Neuronal stem cell (in vitro differentiated cells): ENCODE results near the gene CAPS.
"Not testable (repeated sequence)": the region's sequence is repeated elsewhere in the genome, so short reads cannot be mapped to it uniquely, and the experiment has no call there.

ENCODE experiments used
- DNase-seq: peaks from one replicate; pipeline ENCODE4 v3.0.0-alpha.2; 2013; ENCODE audit warnings: low spot score
- H2AFZ ChIP-seq: one replicate; pipeline ENCODE4 v1.6.1; 2013; ENCODE audit warnings: mild to moderate bottlenecking, low read length, inconsistent platforms
- H2AK5ac ChIP-seq: 2 replicates; pipeline ENCODE4 v1.6.1; 2013; ENCODE audit warnings: low read depth, mild to moderate bottlenecking, inconsistent platforms, low read length, moderate library complexity, mixed read lengths
- H2BK120ac ChIP-seq: 2 replicates; pipeline ENCODE4 v1.6.1; 2013; ENCODE audit warnings: low read depth, mild to moderate bottlenecking, inconsistent platforms, low read length, moderate library complexity, mixed read lengths
- H2BK12ac ChIP-seq: one replicate; pipeline ENCODE4 v1.6.1; 2013; ENCODE audit warnings: low read length, inconsistent platforms
- H2BK15ac ChIP-seq: 2 replicates; pipeline ENCODE4 v1.6.1; 2013; ENCODE audit warnings: mild to moderate bottlenecking, low read length, inconsistent platforms, mixed read lengths
- H2BK5ac ChIP-seq: one replicate; pipeline ENCODE4 v1.6.1; 2013; ENCODE audit warnings: inconsistent platforms, mild to moderate bottlenecking, low read length, moderate library complexity
- H3K14ac ChIP-seq: one replicate; pipeline ENCODE4 v1.6.1; 2013; ENCODE audit warnings: low read length, inconsistent platforms
- H3K18ac ChIP-seq: 2 replicates; pipeline ENCODE4 v1.6.1; 2013; ENCODE audit warnings: low read length, inconsistent platforms
- H3K23ac ChIP-seq: 2 replicates; pipeline ENCODE4 v1.6.1; 2013; ENCODE audit warnings: low read depth, mild to moderate bottlenecking, mixed read lengths, low read length, inconsistent platforms; ENCODE audit not compliant: poor library complexity
- H3K27ac ChIP-seq: replicated peaks from 3 replicates; pipeline ENCODE4 v1.5.1; 2013; ENCODE audit warnings: low read length, inconsistent platforms
- H3K27me3 ChIP-seq, 3 experiments: 2 replicates each; pipeline ENCODE4 v1.6.1; 2013; ENCODE audit warnings: low read length in 3 of 3, mild to moderate bottlenecking in 2 of 3, inconsistent platforms in 1 of 3, low read depth in 1 of 3, mixed read lengths in 1 of 3, moderate library complexity in 1 of 3; ENCODE audit not compliant: control insufficient read depth in 3 of 3, insufficient read depth in 3 of 3
- H3K36me3 ChIP-seq, 2 donors: replicated peaks in 1 of 2; 2 replicates each; pipeline ENCODE4 v1.6.1; 2013; ENCODE audit warnings: low read length in 2 of 2; ENCODE audit not compliant: control insufficient read depth in 2 of 2, insufficient read depth in 2 of 2
- H3K4ac ChIP-seq: 2 replicates; pipeline ENCODE4 v1.6.1; 2013; ENCODE audit warnings: inconsistent platforms, mild to moderate bottlenecking, low read length, moderate library complexity
- H3K4me1 ChIP-seq, 2 donors: 1 replicate in 1 of 2; 2 replicates in 1 of 2; pipeline ENCODE4 v1.6.1; 2013; ENCODE audit warnings: low read length in 2 of 2, low read depth in 1 of 2; ENCODE audit not compliant: control insufficient read depth in 2 of 2, insufficient read depth in 1 of 2
- H3K4me2 ChIP-seq: one replicate; pipeline ENCODE4 v1.6.1; 2013; ENCODE audit warnings: mild to moderate bottlenecking, low read length, inconsistent platforms; ENCODE audit not compliant: insufficient read depth, poor library complexity, severe bottlenecking
- H3K4me3 ChIP-seq, 2 donors: 2 replicates each; pipeline ENCODE4 v1.5.1; 2013; ENCODE audit warnings: low read length in 2 of 2, mild to moderate bottlenecking in 2 of 2, inconsistent platforms in 1 of 2, moderate library complexity in 1 of 2
- H3K79me1 ChIP-seq: one replicate; pipeline ENCODE4 v1.6.1; 2013; ENCODE audit warnings: low read depth, mild to moderate bottlenecking, inconsistent platforms, low read length, moderate library complexity
- H3K9ac ChIP-seq: one replicate; pipeline ENCODE4 v1.6.1; 2013; ENCODE audit warnings: mild to moderate bottlenecking, low read depth, low read length, inconsistent platforms; ENCODE audit not compliant: poor library complexity
- H3K9me3 ChIP-seq, 2 donors: replicated peaks in 1 of 2; 2 replicates each; pipeline versions ENCODE3 to v1.6.1; 2013; ENCODE audit warnings: low read length in 2 of 2, mild to moderate bottlenecking in 2 of 2, inconsistent platforms in 1 of 2, low read depth in 1 of 2, mixed read lengths in 1 of 2, moderate library complexity in 1 of 2; ENCODE audit not compliant: control insufficient read depth in 2 of 2, insufficient read depth in 1 of 2
- H4K8ac ChIP-seq: one replicate; pipeline ENCODE4 v1.6.1; 2013; ENCODE audit warnings: low read depth, mild to moderate bottlenecking, inconsistent platforms, low read length, moderate library complexity
- H4K91ac ChIP-seq: one replicate; pipeline ENCODE4 v1.6.1; 2013; ENCODE audit warnings: low read length, low read depth, mild to moderate bottlenecking, inconsistent platforms; ENCODE audit not compliant: poor library complexity
- WGBS, 2 donors: extraction: QIAGEN DNeasy Blood & Tissue Kit; methylation state at CpG; one replicate each; pipeline ENCODE4 v1.1.7; 2013; ENCODE audit warnings: missing lambda C conversion rate in 2 of 2, mixed read lengths in 1 of 2; ENCODE audit not compliant: insufficient read length in 2 of 2, insufficient replicate concordance in 1 of 2; ENCODE audit errors: extremely low coverage in 2 of 2; 5-methylcytosine and 5-hydroxymethylcytosine counted together

The CAPS gene

GRCh38 chr19:5881543-5882299 is 32.3 kb upstream of the CAPS start:
- Histone ChIP-seq H3K9me3 (no peaks in the 10 kb centered on the region), H2BK120ac (no peak overlapping the region), H3K4me3 (no peak overlapping the region), H2AK5ac (no peak overlapping the region), H2AFZ (no peak overlapping the region), H3K9ac (no peak overlapping the region), H3K14ac (no peak overlapping the region), H3K27ac (no peak overlapping the region), H2BK12ac (no peak overlapping the region), H2BK5ac (no peak overlapping the region), H4K91ac (no peak overlapping the region), H2BK15ac (no peak overlapping the region), H3K79me1 (no peaks in the 10 kb centered on the region), H3K4ac (no peak overlapping the region), H3K23ac (peak overlapping the region; percentile 85), H3K4me2 (no peak overlapping the region), H3K18ac (peak overlapping the region; percentile 17), H3K4me1 (peaks cover 15 to 20% of the 10 kb centered on the region in 2 donors), H4K8ac (no peak overlapping the region), H3K36me3 (no peaks in the 10 kb centered on the region), H3K27me3 (no peaks in the 10 kb centered on the region)
- no peak for DNase-seq
- WGBS, 2 donors, result no CpG with 5 or more reads among the region's 19 CpGs

DNA sequence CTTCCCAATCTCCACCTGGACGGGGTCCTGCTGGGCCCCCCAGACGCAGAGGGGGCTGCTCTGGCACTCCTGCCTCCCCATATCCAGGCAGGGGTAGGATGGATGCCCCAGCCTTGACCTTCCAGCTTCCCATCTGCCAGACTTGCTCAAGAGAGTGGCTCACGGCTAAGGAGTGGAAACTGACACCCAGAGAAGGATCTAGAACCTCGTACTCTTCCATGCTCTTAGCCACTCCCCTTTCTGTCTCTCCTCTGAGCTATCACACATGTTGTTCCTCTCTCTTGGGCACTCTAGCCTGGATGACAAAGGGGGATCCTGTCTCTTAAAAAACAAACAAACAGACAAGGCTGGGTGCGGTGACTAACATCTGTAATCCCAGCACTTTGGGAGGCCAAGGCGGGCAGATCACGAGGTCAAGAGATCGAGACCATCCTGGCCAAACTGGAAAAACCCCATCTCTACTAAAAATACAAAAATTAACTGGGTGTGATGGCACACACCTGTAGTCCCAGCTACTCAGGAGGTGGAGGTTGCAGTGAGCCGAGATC is 31.6 kb upstream of the CAPS start:
- Histone ChIP-seq H3K27me3 (no peaks in the 10 kb centered on the region), H4K8ac (no peak overlapping the region), H3K23ac (peak overlapping the region; percentile 85), H3K4ac (no peak overlapping the region), H2BK12ac (no peak overlapping the region), H3K18ac (peak overlapping the region; percentile 52), H3K4me1 (peaks cover 11 to 20% of the 10 kb centered on the region in 2 donors), H2AK5ac (no peak overlapping the region), H3K4me2 (no peak overlapping the region), H3K36me3 (no peaks in the 10 kb centered on the region), H3K9me3 (no peaks in the 10 kb centered on the region), H2BK15ac (no peak overlapping the region), H2AFZ (no peak overlapping the region), H3K4me3 (no peak overlapping the region), H3K9ac (no peak overlapping the region), H3K27ac (no peak overlapping the region), H2BK120ac (no peak overlapping the region), H4K91ac (no peak overlapping the region), H3K14ac (peak overlapping the region; percentile 82), H2BK5ac (no peak overlapping the region), H3K79me1 (no peaks in the 10 kb centered on the region)
- DNase-seq, result no peak
- no CpG with 5 or more reads among the region's 9 CpGs for WGBS, 2 donors

DNA sequence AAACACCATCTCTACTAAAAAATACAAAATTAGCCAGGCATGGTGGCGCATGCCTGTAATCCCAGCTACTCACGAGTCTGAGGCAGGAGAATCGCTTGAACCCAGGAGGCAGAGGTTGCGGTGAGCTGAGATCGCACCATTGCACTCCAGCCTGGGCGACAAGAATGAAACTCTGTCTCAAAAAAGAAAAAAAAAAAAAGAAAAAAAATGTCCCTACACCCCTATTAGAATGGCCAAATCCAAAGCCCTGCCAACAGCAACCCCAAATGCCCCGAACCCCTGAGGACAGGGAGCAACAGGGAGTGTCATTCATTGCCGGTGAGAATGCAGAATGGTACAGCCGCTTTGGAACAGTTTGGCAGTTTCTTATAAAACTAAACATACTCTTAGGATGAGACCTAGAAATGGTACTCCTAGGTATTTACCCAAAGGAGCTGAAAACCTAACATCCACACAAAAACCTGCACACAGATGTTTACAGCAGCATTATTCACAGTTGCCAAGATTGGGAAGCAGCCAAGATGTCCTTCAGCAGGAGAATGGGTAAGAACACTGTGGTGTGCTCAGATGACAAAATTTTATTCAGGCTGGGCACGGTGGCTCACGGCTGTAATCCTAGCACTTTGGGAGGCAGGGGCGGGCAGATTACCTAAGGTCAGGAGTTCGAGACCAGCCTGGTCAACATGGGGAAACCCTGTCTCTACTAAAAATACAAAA is 30.7 kb upstream of the CAPS start:
- not testable (repeated sequence) for H2BK12ac ChIP-seq

More for the DNA sequence above, 30.7 kb upstream of the CAPS start:
- H3K4me3 ChIP-seq, H4K91ac ChIP-seq, DNase-seq, H2AK5ac ChIP-seq, H3K18ac ChIP-seq, H3K79me1 ChIP-seq, H4K8ac ChIP-seq, H3K23ac ChIP-seq, H3K36me3 ChIP-seq, H3K14ac ChIP-seq, H2AFZ ChIP-seq, H2BK15ac ChIP-seq, H3K27ac ChIP-seq, H2BK5ac ChIP-seq, H3K4me2 ChIP-seq, H3K27me3 ChIP-seq, H3K4ac ChIP-seq, H3K9me3 ChIP-seq, H3K9ac ChIP-seq, H2BK120ac ChIP-seq: not testable (repeated sequence)
- WGBS, 2 donors, result no CpG with 5 or more reads among the region's 13 CpGs
- peaks cover 7 to 18% of the 10 kb centered on the region in 2 donors for H3K4me1 ChIP-seq
